Right atrium auricular region (tissue), 2 donors: Measurements from ENCODE around the gene HS3ST5. TPM values are rescaled to one million over a fixed set of nuclear protein-coding genes. Genes with fewer than 3 reads are reported as not detected.

Experiments
- DNase-seq: peaks from one replicate; pipeline ENCODE4 v3.0.0-alpha.2; 2019; ENCODE audit warnings: low spot score
- H3K27ac ChIP-seq, 2 donors: fragments of 200-600 bp; sonication (generic); 1 replicate in 1 of 2; 2 replicates in 1 of 2; pipeline ENCODE4 v1.5.1; 2016 to 2019
- H3K27me3 ChIP-seq, 2 donors: fragments of 200-600 bp; sonication (generic); one replicate each; pipeline versions ENCODE4 v1.5.1 to v1.6.0; 2017 to 2019
- H3K36me3 ChIP-seq: fragments of 200-600 bp; sonication (generic); one replicate; pipeline ENCODE4 v1.5.1; 2016
- H3K4me1 ChIP-seq, 2 donors: fragments of 200-600 bp; sonication (generic); one replicate each; pipeline versions ENCODE4 v1.5.1 to v1.6.0; 2017 to 2019
- H3K4me3 ChIP-seq, 2 donors: fragments of 200-600 bp; sonication (generic); 1 replicate in 1 of 2; 2 replicates in 1 of 2; pipeline ENCODE4 v1.5.1; 2017 to 2019; ENCODE audit warnings: mild to moderate bottlenecking in 1 of 2, moderate library complexity in 1 of 2
- H3K9me3 ChIP-seq, 2 donors: fragments of 200-600 bp; sonication (generic); one replicate each; pipeline ENCODE4 v1.5.1; 2019
- CTCF ChIP-seq, 2 donors: fragments of 200-600 bp; sonication (generic); IDR thresholded peaks; one replicate each; pipeline ENCODE4 v1.5.1; 2019; ENCODE audit warnings: antibody characterized with exemption in 2 of 2
- total RNA-seq, 2 donors: library from RNA; depleted of rRNA; stranded (reverse); fragments of >200 nt; gene quantifications; one replicate each; pipeline ENCODE4 v1.1.0, GENCODE V29; 2016

Gene HS3ST5
- total RNA-seq, 2 donors from 2014 or later: not detected

- TF ChIP-seq CTCF (IDR thresholded peaks at IDR 0.05): no peak
- no peaks in the 10 kb centered on the region for H3K4me1 ChIP-seq
- no peak for DNase-seq
- no peaks in the 10 kb centered on the region for H3K9me3 ChIP-seq
- no peak overlapping the region for H3K27ac ChIP-seq
- no peak overlapping the region for H3K4me3 ChIP-seq
- H3K27me3 ChIP-seq: no peaks in the 10 kb centered on the region
- no peaks in the 10 kb centered on the region for H3K36me3 ChIP-seq
Observed at GRCh38 chr6:114249522-114249921, 93.3 kb downstream of the HS3ST5 start.

- no peaks in the 10 kb centered on the region for H3K27me3 ChIP-seq
- no peak for TF ChIP-seq CTCF (IDR thresholded peaks at IDR 0.05)
- no peaks in the 10 kb centered on the region for H3K9me3 ChIP-seq
- no peaks in the 10 kb centered on the region for H3K4me1 ChIP-seq
- no peak for DNase-seq
- H3K27ac ChIP-seq: no peak overlapping the region
- H3K36me3 ChIP-seq: no peaks in the 10 kb centered on the region
- H3K4me3 ChIP-seq: no peak overlapping the region
Observed at GRCh38 chr6:114247101-114247500, 95.7 kb downstream of the HS3ST5 start.

GRCh38 chr6:114240796-114241195 is 102.0 kb downstream of the HS3ST5 start:
- no peak overlapping the region for H3K27ac ChIP-seq
- no peaks in the 10 kb centered on the region for H3K27me3 ChIP-seq
- TF ChIP-seq CTCF (IDR thresholded peaks at IDR 0.05): no peak
- H3K9me3 ChIP-seq: no peaks in the 10 kb centered on the region
- no peaks in the 10 kb centered on the region for H3K4me1 ChIP-seq
- no peak for DNase-seq
- H3K4me3 ChIP-seq: no peak overlapping the region
- H3K36me3 ChIP-seq: no peaks in the 10 kb centered on the region

- Histone ChIP-seq H3K4me1 (no peaks in the 10 kb centered on the region), H3K36me3 (no peaks in the 10 kb centered on the region), H3K27ac (no peak overlapping the region), H3K4me3 (no peak overlapping the region), H3K9me3 (no peaks in the 10 kb centered on the region), H3K27me3 (no peaks in the 10 kb centered on the region)
- no peak for TF ChIP-seq CTCF (IDR thresholded peaks at IDR 0.05)
- DNase-seq: no peak
Observed at GRCh38 chr6:114228675-114229074, 114.1 kb downstream of the HS3ST5 start.

- no peaks in the 10 kb centered on the region for H3K4me1 ChIP-seq
- H3K9me3 ChIP-seq: no peaks in the 10 kb centered on the region
- H3K27me3 ChIP-seq: no peaks in the 10 kb centered on the region
- no peak overlapping the region for H3K4me3 ChIP-seq
- no peak overlapping the region for H3K27ac ChIP-seq
- H3K36me3 ChIP-seq: no peaks in the 10 kb centered on the region
- no peak for DNase-seq
- TF ChIP-seq CTCF (IDR thresholded peaks at IDR 0.05): no peak
Observed at GRCh38 chr6:114227944-114228468, 114.8 kb downstream of the HS3ST5 start.

- TF ChIP-seq CTCF (IDR thresholded peaks at IDR 0.05): no peak
- DNase-seq: no peak
- H3K4me3 ChIP-seq: no peak overlapping the region
- H3K9me3 ChIP-seq: no peaks in the 10 kb centered on the region
- no peaks in the 10 kb centered on the region for H3K27me3 ChIP-seq
- no peak overlapping the region for H3K27ac ChIP-seq
- H3K4me1 ChIP-seq: no peaks in the 10 kb centered on the region
- H3K36me3 ChIP-seq: no peaks in the 10 kb centered on the region
Observed at GRCh38 chr6:114220241-114220640, 122.6 kb downstream of the HS3ST5 start.
